ENCODE data around the gene GALNT18.

DNA sequence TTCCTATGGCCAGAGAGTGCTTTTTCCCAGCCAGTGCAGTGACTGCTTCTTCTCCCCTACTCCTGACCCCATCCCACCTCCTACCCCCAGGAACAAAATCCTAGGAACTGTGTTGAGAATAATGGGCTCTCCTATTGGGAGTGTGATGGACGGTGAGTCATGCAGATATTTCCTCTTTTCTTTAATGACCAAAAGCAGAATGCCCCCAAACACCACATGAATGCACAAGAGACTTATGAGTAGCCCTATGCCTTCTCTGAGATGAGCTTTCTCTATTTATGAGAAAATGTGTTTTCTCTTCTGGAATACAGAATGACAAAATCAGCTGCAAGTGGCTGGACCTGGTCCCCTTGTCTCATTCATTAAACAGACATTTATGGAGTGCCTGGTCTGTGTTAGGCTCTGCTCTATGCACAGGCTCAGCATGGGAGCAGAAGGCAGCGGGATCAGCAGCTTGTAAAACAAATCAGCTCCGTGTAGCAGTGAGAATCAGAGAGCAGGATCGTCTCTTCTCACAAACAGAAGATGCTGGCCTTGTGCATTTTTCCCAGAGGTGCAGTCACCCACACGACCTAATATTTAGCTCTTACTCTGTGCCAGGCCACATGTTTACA, 47.5 kb upstream of the GALNT18 start:
- TF ChIP-seq CTCF (conservative IDR thresholded peaks at IDR 0.05; ENCODE audit: low read length) (no peak), EZH2phosphoT487 (IDR thresholded peaks at IDR 0.05; ENCODE audit: borderline replicate concordance, low read depth, low read length) (no peak)

Data from OCI-LY7 (cell line).